BE2C (cell line): ENCODE data around the gene ME1.

Experiments used
- DNase-seq: peaks from one replicate; pipeline ENCODE4 v3.0.0-alpha.2; 2020
- H3K27me3 ChIP-seq: fragments of 250-450 bp; sonication (Bioruptor Pico); 2 replicates; pipeline ENCODE4 v1.5.1; 2020; ENCODE audit warnings: mild to moderate bottlenecking
- H3K36me3 ChIP-seq: fragments of 250-450 bp; sonication (Bioruptor Pico); 2 replicates; pipeline ENCODE4 v1.5.1; 2020; ENCODE audit warnings: mild to moderate bottlenecking
- H3K4me1 ChIP-seq: fragments of 250-450 bp; sonication (Bioruptor Pico); 2 replicates; pipeline ENCODE4 v1.5.1; 2020
- H3K4me3 ChIP-seq: 2 replicates; pipeline ENCODE4 v1.5.1; 2011; ENCODE audit warnings: low read depth, low read length
- H3K9me3 ChIP-seq: fragments of 250-450 bp; sonication (Bioruptor Pico); 2 replicates; pipeline ENCODE4 v1.5.1; 2020
- TF ChIP-seq, protein P1 (sequence below): IDR thresholded peaks from 2 replicates; pipeline ENCODE4 v1.5.1; 2012; ENCODE audit warnings: mild to moderate bottlenecking, low read depth, low read length

Gene ME1

DNA sequence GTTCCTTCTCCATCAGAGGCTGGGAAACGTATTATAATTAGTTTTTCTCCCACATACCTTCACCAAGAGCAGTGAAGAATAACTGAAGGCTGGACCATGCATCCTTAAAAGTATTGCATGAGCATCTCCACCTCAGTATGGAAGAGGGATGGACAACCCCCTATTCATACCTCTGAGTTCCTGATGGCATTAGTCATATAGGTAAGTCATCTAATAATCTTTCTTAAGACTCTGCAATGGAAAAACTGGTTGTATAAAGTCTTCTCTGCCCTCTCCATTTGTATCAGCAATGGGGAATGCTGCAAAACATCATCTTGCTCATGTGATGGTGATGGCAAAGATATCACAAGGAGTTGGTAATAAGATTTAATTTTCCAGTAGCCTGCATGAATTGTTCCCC, 262.3 kb downstream of the ME1 start:
- Histone ChIP-seq H3K4me1 (peaks cover 5% of the 10 kb centered on the region; the same call in 1 of the 2 replicates), H3K9me3 (no peaks in the 10 kb centered on the region), H3K36me3 (peaks cover 83% of the 10 kb centered on the region), H3K4me3 (no peak overlapping the region), H3K27me3 (no peaks in the 10 kb centered on the region)
- TF ChIP-seq, protein P1, sequence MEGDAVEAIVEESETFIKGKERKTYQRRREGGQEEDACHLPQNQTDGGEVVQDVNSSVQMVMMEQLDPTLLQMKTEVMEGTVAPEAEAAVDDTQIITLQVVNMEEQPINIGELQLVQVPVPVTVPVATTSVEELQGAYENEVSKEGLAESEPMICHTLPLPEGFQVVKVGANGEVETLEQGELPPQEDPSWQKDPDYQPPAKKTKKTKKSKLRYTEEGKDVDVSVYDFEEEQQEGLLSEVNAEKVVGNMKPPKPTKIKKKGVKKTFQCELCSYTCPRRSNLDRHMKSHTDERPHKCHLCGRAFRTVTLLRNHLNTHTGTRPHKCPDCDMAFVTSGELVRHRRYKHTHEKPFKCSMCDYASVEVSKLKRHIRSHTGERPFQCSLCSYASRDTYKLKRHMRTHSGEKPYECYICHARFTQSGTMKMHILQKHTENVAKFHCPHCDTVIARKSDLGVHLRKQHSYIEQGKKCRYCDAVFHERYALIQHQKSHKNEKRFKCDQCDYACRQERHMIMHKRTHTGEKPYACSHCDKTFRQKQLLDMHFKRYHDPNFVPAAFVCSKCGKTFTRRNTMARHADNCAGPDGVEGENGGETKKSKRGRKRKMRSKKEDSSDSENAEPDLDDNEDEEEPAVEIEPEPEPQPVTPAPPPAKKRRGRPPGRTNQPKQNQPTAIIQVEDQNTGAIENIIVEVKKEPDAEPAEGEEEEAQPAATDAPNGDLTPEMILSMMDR: no peak
- DNase-seq: no peak

DNA sequence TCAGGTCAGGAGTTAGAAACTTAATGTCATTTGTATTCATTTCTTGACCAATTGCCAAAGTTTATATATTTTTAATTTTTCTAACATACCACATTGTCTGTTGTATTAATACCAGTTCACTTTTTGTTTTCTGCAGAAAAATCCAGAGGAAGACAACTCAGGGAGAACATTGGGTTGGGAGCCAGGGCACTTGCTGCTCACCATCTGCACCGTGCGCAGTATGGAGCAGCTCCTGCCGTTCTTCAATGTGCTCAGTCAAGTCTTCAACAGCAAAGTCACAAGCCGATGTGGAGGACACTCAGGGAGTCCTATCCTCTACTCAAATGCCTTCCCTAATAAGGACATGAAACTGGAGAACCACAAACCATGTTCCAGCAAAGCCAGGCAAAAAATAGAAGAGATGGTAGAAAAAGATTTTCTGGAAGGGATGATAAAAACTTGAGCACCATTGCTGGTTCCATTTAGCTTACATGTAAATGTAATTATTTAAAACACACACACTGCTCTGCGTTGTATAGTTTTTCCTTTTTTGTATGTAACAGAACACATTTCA, 263.0 kb downstream of the ME1 start:
- Histone ChIP-seq H3K36me3 (peaks cover 78% of the 10 kb centered on the region), H3K4me3 (no peak overlapping the region), H3K4me1 (peaks cover 5% of the 10 kb centered on the region; the same call in 1 of the 2 replicates), H3K27me3 (no peaks in the 10 kb centered on the region), H3K9me3 (no peaks in the 10 kb centered on the region)
- no peak for DNase-seq
- TF ChIP-seq, protein P1: no peak
